H1 (cell line): ENCODE measurements around the gene SEMA3B. TPM values are rescaled to one million over a fixed set of nuclear protein-coding genes. Genes with fewer than 3 reads are reported as not detected.

ENCODE experiments used
- CTCF ChIA-PET: fragments of 300-600 bp; sonication (Branson Sonifier 250); formaldehyde crosslinking; loops from one replicate; lab custom pipeline; 2021; ENCODE audit not compliant: partially characterized antibody; lab: Charles Lee
- POLR2A ChIA-PET: fragments of 300-600 bp; sonication (Branson Sonifier 250); formaldehyde crosslinking; loops from one replicate; lab custom pipeline; 2021; ENCODE audit warnings: inconsistent platforms; ENCODE audit not compliant: partially characterized antibody; lab: Charles Lee
- DNase-seq, 2 experiments: peaks; one replicate each; pipeline versions ENCODE4 v3.0.0 to v3.0.0-alpha.2; 2010 to 2022; ENCODE audit warnings: low spot score in 2 of 2, low read depth in 1 of 2, mixed read lengths in 1 of 2
- FAIRE-seq: peaks from 2 replicates; lab custom pipeline; 2011; peaks lifted over from hg19 to GRCh38; lab: Jason Lieb, UNC
- H2AFZ ChIP-seq: 2 replicates; pipeline ENCODE4 v1.8.1; 2012; ENCODE audit warnings: low read length, inconsistent platforms
- H2AK5ac ChIP-seq: 2 replicates; pipeline ENCODE4 v1.6.1; 2013; ENCODE audit warnings: low read depth, low read length
- H2BK120ac ChIP-seq: replicated peaks from 2 replicates; pipeline ENCODE3; 2013; ENCODE audit warnings: low read depth, low read length, inconsistent platforms
- H2BK12ac ChIP-seq: 2 replicates; pipeline ENCODE4 v1.6.1; 2013; ENCODE audit warnings: low read depth, low read length
- H2BK15ac ChIP-seq: 2 replicates; pipeline ENCODE4 v1.6.1; 2013; ENCODE audit warnings: low read length
- H2BK20ac ChIP-seq: 2 replicates; pipeline ENCODE4 v1.6.1; 2013; ENCODE audit warnings: low read length
- H2BK5ac ChIP-seq: 2 replicates; pipeline ENCODE4 v1.6.1; 2013; ENCODE audit warnings: low read depth, low read length
- H3K14ac ChIP-seq: 2 replicates; pipeline ENCODE4 v1.6.1; 2013; ENCODE audit warnings: inconsistent platforms; ENCODE audit not compliant: insufficient read length
- H3K18ac ChIP-seq: 2 replicates; pipeline ENCODE4 v1.6.1; 2013; ENCODE audit warnings: low read length; ENCODE audit errors: extremely low read depth
- H3K23ac ChIP-seq: 2 replicates; pipeline ENCODE4 v1.6.1; 2013; ENCODE audit warnings: inconsistent platforms; ENCODE audit not compliant: insufficient read length
- H3K23me2 ChIP-seq: 2 replicates; pipeline ENCODE4 v1.6.1; 2013; ENCODE audit warnings: low read depth, low read length
- H3K27ac ChIP-seq: 2 replicates; pipeline ENCODE4 v1.6.1; 2011; ENCODE audit warnings: low read depth, low read length, inconsistent platforms
- H3K27me3 ChIP-seq, 4 experiments: replicated peaks in 1 of 4; 1 replicate in 1 of 4; 2 replicates in 3 of 4; pipeline versions ENCODE4 v1.6.1 to v1.8.1; 2011 to 2013; ENCODE audit warnings: low read length in 3 of 4, mild to moderate bottlenecking in 3 of 4, inconsistent platforms in 2 of 4, mixed read lengths in 2 of 4, moderate library complexity in 1 of 4; ENCODE audit not compliant: control insufficient read depth in 3 of 4, insufficient read depth in 3 of 4; ENCODE audit errors: extremely low read depth in 1 of 4
- H3K36me3 ChIP-seq, 4 experiments: 2 replicates each; pipeline versions ENCODE4 v1.6.1 to v1.8.1; 2011 to 2013; ENCODE audit warnings: mild to moderate bottlenecking in 4 of 4, low read length in 3 of 4, moderate library complexity in 2 of 4, control low read depth in 1 of 4, inconsistent platforms in 1 of 4; ENCODE audit not compliant: insufficient read depth in 4 of 4, control insufficient read depth in 2 of 4
- H3K4ac ChIP-seq: replicated peaks from 2 replicates; pipeline ENCODE3; 2013; ENCODE audit warnings: low read length, low read depth, mixed read lengths, inconsistent platforms; ENCODE audit not compliant: insufficient read length
- H3K4me1 ChIP-seq, 4 experiments: replicated peaks in 1 of 4; 1 replicate in 1 of 4; 2 replicates in 3 of 4; pipeline versions ENCODE4 v1.6.1 to v1.8.1; 2011 to 2013; ENCODE audit warnings: low read length in 3 of 4, inconsistent platforms in 2 of 4, mixed read lengths in 1 of 4; ENCODE audit not compliant: insufficient read depth in 4 of 4, control insufficient read depth in 3 of 4
- H3K4me2 ChIP-seq, 2 experiments: 2 replicates each; pipeline versions ENCODE4 v1.6.1 to v1.8.1; 2011 to 2013; ENCODE audit warnings: low read depth in 2 of 2, low read length in 2 of 2, control low read depth in 1 of 2, inconsistent platforms in 1 of 2, mild to moderate bottlenecking in 1 of 2; ENCODE audit not compliant: insufficient read depth in 1 of 2
- H3K4me3 ChIP-seq, 4 experiments: fragments of 200-600, 300-600 bp in 1 of 4; sonication (generic), shearing (Covaris generic), sonication (Bioruptor Twin) in 1 of 4; 2 replicates each; pipeline versions ENCODE4 v1.5.1 to v1.8.1; 2011 to 2016; ENCODE audit warnings: low read length in 4 of 4, low read depth in 3 of 4, control low read depth in 2 of 4, inconsistent platforms in 2 of 4, mild to moderate bottlenecking in 2 of 4, mixed read lengths in 1 of 4, moderate library complexity in 1 of 4; ENCODE audit not compliant: insufficient read depth in 2 of 4; ENCODE audit errors: extremely low read depth in 1 of 4
- H3K56ac ChIP-seq: replicated peaks from 2 replicates; pipeline ENCODE3; 2013; ENCODE audit warnings: low read depth, mild to moderate bottlenecking, mixed read lengths, low read length, inconsistent platforms; ENCODE audit not compliant: insufficient read length
- H3K79me1 ChIP-seq: 2 replicates; pipeline ENCODE4 v1.6.1; 2013; ENCODE audit warnings: low read depth, low read length, control low read depth
- H3K79me2 ChIP-seq, 2 experiments: 2 replicates each; pipeline versions ENCODE4 v1.6.1 to v1.8.1; 2012 to 2013; ENCODE audit warnings: low read length in 2 of 2, mild to moderate bottlenecking in 2 of 2, inconsistent platforms in 1 of 2; ENCODE audit not compliant: insufficient read depth in 2 of 2, control insufficient read depth in 1 of 2
- H3K9ac ChIP-seq, 4 experiments: replicated peaks in 1 of 4; 1 replicate in 1 of 4; 2 replicates in 3 of 4; pipeline versions ENCODE4 v1.6.1 to v1.8.1; 2011 to 2013; ENCODE audit warnings: low read depth in 3 of 4, low read length in 3 of 4, control low read depth in 2 of 4, mild to moderate bottlenecking in 2 of 4, moderate library complexity in 2 of 4, inconsistent platforms in 1 of 4; ENCODE audit errors: extremely low read depth in 1 of 4
- H3K9me3 ChIP-seq, 2 experiments: 2 replicates each; pipeline versions ENCODE4 v1.6.1 to v1.8.1; 2012 to 2013; ENCODE audit warnings: mild to moderate bottlenecking in 2 of 2, moderate library complexity in 2 of 2, control low read depth in 1 of 2, inconsistent platforms in 1 of 2, low read depth in 1 of 2, low read length in 1 of 2, mixed read lengths in 1 of 2; ENCODE audit not compliant: insufficient read depth in 2 of 2
- H4K20me1 ChIP-seq, 2 experiments: replicated peaks in 1 of 2; 2 replicates each; pipeline versions ENCODE3 to v1.8.1; 2011 to 2013; ENCODE audit warnings: inconsistent platforms in 2 of 2, low read length in 2 of 2, mild to moderate bottlenecking in 1 of 2; ENCODE audit not compliant: insufficient read depth in 2 of 2, control insufficient read depth in 1 of 2
- H4K5ac ChIP-seq: 2 replicates; pipeline ENCODE4 v1.6.1; 2013; ENCODE audit warnings: low read length, low read depth, mixed read lengths, inconsistent platforms; ENCODE audit not compliant: insufficient read length
- H4K8ac ChIP-seq: 2 replicates; pipeline ENCODE4 v1.8.0; 2013; ENCODE audit warnings: mild to moderate bottlenecking, moderate library complexity, low read length, inconsistent platforms; ENCODE audit not compliant: insufficient read depth; ENCODE audit errors: extremely low read depth
- H4K91ac ChIP-seq: replicated peaks from 2 replicates; pipeline ENCODE3; 2013; ENCODE audit warnings: low read length, mixed read lengths, inconsistent platforms; ENCODE audit not compliant: insufficient read length
- ATF3 ChIP-seq: IDR thresholded peaks from 2 replicates; pipeline ENCODE4 v1.6.1; 2011; ENCODE audit warnings: low read depth, mild to moderate bottlenecking, low read length; ENCODE audit not compliant: insufficient read depth
- BCL11A ChIP-seq, 2 experiments: IDR thresholded peaks; one replicate each; pipeline ENCODE4 v1.6.1; 2011; ENCODE audit warnings: low read depth in 2 of 2, low read length in 2 of 2, mild to moderate bottlenecking in 2 of 2
- CHD1 ChIP-seq: IDR thresholded peaks from 2 replicates; pipeline ENCODE4 v1.6.1; 2012; ENCODE audit warnings: low read depth, low read length, improper control_type of control experiment
- EZH2 ChIP-seq: fragments of 200-600 bp; sonication (generic); IDR thresholded peaks from 2 replicates; pipeline ENCODE4 v1.7.1; 2012; ENCODE audit warnings: low read depth, mild to moderate bottlenecking, moderate library complexity, low read length, inconsistent platforms; ENCODE audit not compliant: severe bottlenecking
- RFX5 ChIP-seq: IDR thresholded peaks from 2 replicates; pipeline ENCODE4 v1.6.1; 2011; ENCODE audit warnings: low read depth, low read length, improper control_type of control experiment, borderline replicate concordance
- SP2 ChIP-seq: IDR thresholded peaks from 2 replicates; pipeline ENCODE4 v1.6.1; 2012; ENCODE audit warnings: mild to moderate bottlenecking, low read length, inconsistent platforms
- SRF ChIP-seq: IDR thresholded peaks from 2 replicates; pipeline ENCODE4 v1.6.1; 2011; ENCODE audit warnings: mild to moderate bottlenecking, low read depth, low read length, moderate library complexity
- TAF1 ChIP-seq: IDR thresholded peaks from 2 replicates; pipeline ENCODE4 v1.6.1; 2011; ENCODE audit warnings: mild to moderate bottlenecking, low read depth, low read length
- TBP ChIP-seq: IDR thresholded peaks from 2 replicates; pipeline ENCODE4 v1.6.1; 2011; ENCODE audit warnings: low read depth, low read length, improper control_type of control experiment
- USF2 ChIP-seq: IDR thresholded peaks from 2 replicates; pipeline ENCODE4 v1.6.1; 2011; ENCODE audit warnings: low read length, improper control_type of control experiment
- WGBS, 2 experiments: shearing (Covaris generic) in 1 of 2; methylation state at CpG; one replicate each; pipeline versions ENCODE4 v1.1.6 to v1.1.7; 2013 to 2015; ENCODE audit warnings: low lambda C conversion rate in 2 of 2, mixed read lengths in 2 of 2, inconsistent platforms in 1 of 2, low coverage in 1 of 2, missing lambda C conversion rate in 1 of 2; ENCODE audit not compliant: insufficient replicate concordance in 2 of 2, insufficient coverage in 1 of 2, insufficient read length in 1 of 2; ENCODE audit errors: extremely low coverage in 1 of 2, missing lambda C conversion rate in 1 of 2; 5-methylcytosine and 5-hydroxymethylcytosine counted together
- polyA plus RNA-seq, 7 experiments: library from polyadenylated mRNA; depleted of rRNA in 3 of 7; stranded (reverse) in 5 of 7; unstranded in 2 of 7; fragments of >200 nt in 5 of 7; fragments of 200-250 nt in 2 of 7; gene quantifications; 1 replicate in 5 of 7; 2 replicates in 1 of 7; 4 replicates in 1 of 7; pipeline versions ENCODE4 v1.2.1 to v1.2.3, GENCODE V29; 2011 to 2013; ENCODE audit warnings: missing spikeins in 2 of 7, mixed read lengths in 2 of 7
- total RNA-seq: library from RNA; stranded (reverse); fragmentation: NEBNext Ultra II Directional; extraction: Animal tissue kit (Norgen Biotek cat#: 25700); gene quantifications from 2 replicates; pipeline ENCODE4 v1.2.1, GENCODE V29; 2021

SEMA3B gene
- total and polyA plus RNA-seq, 2 of the 8 experiments (the other 6 are each of a cell fraction or from before 2014, with no cell fraction given): 3.0 to 4.7 TPM

- FAIRE-seq: no peak
These were observed 23.6 kb upstream of the SEMA3B start for GRCh38 chr3:50245251-50245745.

More at GRCh38 chr3:50245251-50245745, 23.6 kb upstream of the SEMA3B start:
- peak overlapping the region; percentile 34; the same call in 1 of the 2 replicates for H2BK15ac ChIP-seq
- TF ChIP-seq TAF1: no peak
- TF ChIP-seq SRF: no peak
- no peak for TF ChIP-seq CHD1
- TF ChIP-seq ATF3: no peak
- no peak for TF ChIP-seq RFX5
- TF ChIP-seq SP2: no peak
- TF ChIP-seq BCL11A (IDR thresholded peaks at IDR 0.05; ENCODE audit: low read depth in 2 of 2, low read length in 2 of 2): no peak
- no peak for TF ChIP-seq EZH2
- no peak for TF ChIP-seq TBP
- TF ChIP-seq USF2: no peak
- peaks cover 33% of the 10 kb centered on the region for H3K79me1 ChIP-seq
- H4K8ac ChIP-seq: peak overlapping the region; percentile 89
- peak overlapping the region in 2 of 4 experiments; percentile 8 to 13; a peak in 2 of 7 replicates for H3K9ac ChIP-seq
- peaks cover 22 to 91% of the 10 kb centered on the region in 2 experiments for H3K79me2 ChIP-seq
- peak overlapping the region; percentile 29 for H4K91ac ChIP-seq
- peaks cover 5 to 52% (median 45%) of the 10 kb centered on the region in 4 experiments for H3K4me1 ChIP-seq
- peak overlapping the region; percentile 53 for H3K27ac ChIP-seq
- ChIA-PET CTCF (interaction anchor here (0.9 to 53.5 kb wide), 5 partner anchors 14 to 124 kb away, joined by 3 to 2149 read pairs (median 121); partner anchors contain the start of genes GNAI2, GNAT1, LSMEM2 and SEMA3B), POLR2A (interaction anchor here (0.7 to 3.4 kb wide), 3 partner anchors 14 to 52 kb away, joined by 3 to 14 read pairs (median 4); no protein-coding TSS in a partner anchor)
- WGBS, 2 experiments: 83% methylated on average over 16 of the region's 16 CpGs; no CpG with 5 or more reads in 1 of the 2 experiments
- peak in 1 of 2 experiments; percentile 48 for DNase-seq
- peak overlapping the region; percentile 74 for H2BK5ac ChIP-seq
- peak overlapping the region; percentile 45 for H2BK120ac ChIP-seq
- peaks cover 18 to 36% of the 10 kb centered on the region in 2 experiments for H4K20me1 ChIP-seq
- H3K23me2 ChIP-seq: peaks cover 5% of the 10 kb centered on the region; the same call in 1 of the 2 replicates
- peak overlapping the region; percentile 73 for H4K5ac ChIP-seq
- H3K27me3 ChIP-seq: no peaks in the 10 kb centered on the region
- H3K9me3 ChIP-seq: no peaks in the 10 kb centered on the region
- H3K23ac ChIP-seq: no peak overlapping the region
- peak overlapping the region; percentile 56 to 60; a peak in 3 of 4 replicates for H3K4me2 ChIP-seq
- H3K56ac ChIP-seq: no peak overlapping the region
- peaks cover 0 to 3% (median 2%) of the 10 kb centered on the region in 4 experiments; a peak in 2 of 8 replicates for H3K36me3 ChIP-seq
- peak overlapping the region; percentile 53 for H2BK12ac ChIP-seq
- peak overlapping the region in 1 of 4 experiments; percentile 27; a peak in 2 of 8 replicates for H3K4me3 ChIP-seq
- peak overlapping the region; percentile 54; the same call in 1 of the 2 replicates for H2AK5ac ChIP-seq
- H3K14ac ChIP-seq: no peak overlapping the region
- H3K4ac ChIP-seq: peak overlapping the region; percentile 6
- peak overlapping the region; percentile 11; the same call in 1 of the 2 replicates for H2BK20ac ChIP-seq
- no peak overlapping the region for H2AFZ ChIP-seq
- peak overlapping the region; percentile 92 for H3K18ac ChIP-seq
